K562 (cell line): Measurements from ENCODE around the gene PIK3C2G. TPM values are rescaled to one million over a fixed set of nuclear protein-coding genes. Genes with fewer than 3 reads are reported as not detected.

Experiments
- ATAC-seq: fragments of 200-7000 bp; cut with Tn5 transposase; 3 replicates; pipeline ENCODE4 v1.9.1; 2020; ENCODE audit warnings: moderate library complexity
- BruUV-seq: library from RNA; stranded (reverse); fragments of 400-500 nt; replicated peaks from 2 replicates; lab custom pipeline; 2021; lab: Mats Ljungman, UMichigan
- CTCF ChIA-PET: fragments of 300-600 bp; formaldehyde crosslinking; extraction: SDS; loops from one replicate; lab custom pipeline; 2021; ENCODE audit warnings: low intra/inter-chr PET ratio; lab: Yijun Ruan, JAX
- POLR2A ChIA-PET: fragments of 300-600, 350-650 bp; sonication (Branson Sonifier 250); formaldehyde crosslinking; extraction: SDS; loops from one replicate; lab custom pipeline; 2021; ENCODE audit warnings: antibody characterized with exemption, inconsistent platforms; lab: Yijun Ruan, JAX
- DNase-seq, 4 experiments: peaks; one replicate each; pipeline versions ENCODE4 v3.0.0 to v3.0.0-alpha.2; 2011 to 2018; ENCODE audit warnings: low spot score in 3 of 4, mixed read lengths in 3 of 4; ENCODE audit errors: extremely low read depth in 1 of 4
- FAIRE-seq: peaks from 2 replicates; lab custom pipeline; 2011; peaks lifted over from hg19 to GRCh38; lab: Jason Lieb, UNC
- H2AFZ ChIP-seq: 2 replicates; pipeline ENCODE4 v1.6.0; 2011; ENCODE audit warnings: low read depth, low read length, control low read depth, inconsistent platforms
- H3K27ac ChIP-seq: fragments of 200-600 bp; 3 replicates; pipeline ENCODE4 v1.8.0; 2011; ENCODE audit warnings: low read depth, mild to moderate bottlenecking, control low read depth, inconsistent platforms, low read length, moderate library complexity, mixed read lengths; ENCODE audit errors: extremely low read depth
- H3K27me3 ChIP-seq, 2 experiments: fragments of 300-600 bp in 1 of 2; 2 replicates in 1 of 2; 3 replicates in 1 of 2; pipeline versions ENCODE4 v1.6.0 to v1.8.0; 2011; ENCODE audit warnings: inconsistent platforms in 2 of 2, low read length in 2 of 2, mild to moderate bottlenecking in 1 of 2, mixed read lengths in 1 of 2, moderate library complexity in 1 of 2; ENCODE audit not compliant: control insufficient read depth in 2 of 2, insufficient read depth in 2 of 2
- H3K36me3 ChIP-seq: fragments of 300-600 bp; 3 replicates; pipeline ENCODE4 v1.8.0; 2011; ENCODE audit warnings: mild to moderate bottlenecking, low read length, inconsistent platforms; ENCODE audit not compliant: control insufficient read depth, insufficient read depth
- H3K4me1 ChIP-seq, 2 experiments: fragments of 200-600 bp in 1 of 2; replicated peaks in 1 of 2; 2 replicates in 1 of 2; 3 replicates in 1 of 2; pipeline versions ENCODE4 v1.5.1 to v1.8.0; 2011; ENCODE audit warnings: inconsistent platforms in 2 of 2, low read length in 2 of 2, mild to moderate bottlenecking in 1 of 2, mixed read lengths in 1 of 2, moderate library complexity in 1 of 2; ENCODE audit not compliant: control insufficient read depth in 2 of 2, insufficient read depth in 2 of 2
- H3K4me2 ChIP-seq: 2 replicates; pipeline ENCODE4 v1.6.1; 2011; ENCODE audit warnings: low read length, control low read depth, inconsistent platforms, mixed read lengths; ENCODE audit not compliant: insufficient read depth
- H3K4me3 ChIP-seq: fragments of 200-600 bp; sonication (generic), shearing (Covaris generic); 2 replicates; pipeline ENCODE4 v1.5.1; 2016; ENCODE audit warnings: control low read depth, inconsistent platforms
- H3K79me2 ChIP-seq: fragments of 200-600 bp; 3 replicates; pipeline ENCODE4 v1.8.0; 2011; ENCODE audit warnings: low read length, inconsistent platforms; ENCODE audit not compliant: control insufficient read depth, insufficient read depth
- H3K9ac ChIP-seq, 2 experiments: 2 replicates each; pipeline versions ENCODE4 v1.6.0 to v1.6.1; 2011; ENCODE audit warnings: low read depth in 2 of 2, low read length in 2 of 2, control low read depth in 1 of 2, inconsistent platforms in 1 of 2, mild to moderate bottlenecking in 1 of 2, mixed read lengths in 1 of 2; ENCODE audit not compliant: insufficient read depth in 1 of 2
- H3K9me1 ChIP-seq: one replicate; pipeline ENCODE4 v1.6.0; 2011; ENCODE audit warnings: inconsistent platforms, mild to moderate bottlenecking, low read length, moderate library complexity; ENCODE audit not compliant: control insufficient read depth, insufficient read depth
- H3K9me3 ChIP-seq: replicated peaks from 2 replicates; pipeline ENCODE4 v1.5.1; 2011; ENCODE audit warnings: low read depth, low read length, inconsistent platforms; ENCODE audit not compliant: control insufficient read depth, insufficient read depth
- H4K20me1 ChIP-seq: replicated peaks from 2 replicates; pipeline ENCODE4 v1.6.1; 2011; ENCODE audit warnings: low read length, inconsistent platforms, mixed read lengths; ENCODE audit not compliant: control insufficient read depth, insufficient read depth
- CHD1 ChIP-seq: fragments of 200-600 bp; sonication (generic); IDR thresholded peaks from one replicate; pipeline ENCODE4 v1.6.1; 2012; ENCODE audit warnings: mild to moderate bottlenecking, moderate library complexity, low read length, inconsistent platforms
- CSDE1 ChIP-seq, 2 experiments: fragments of 450-650 bp; IDR thresholded peaks; 2 replicates each; pipeline ENCODE4 v1.6.1; 2016; ENCODE audit warnings: mild to moderate bottlenecking in 1 of 2
- DNMT1 ChIP-seq: fragments of 450-650 bp; IDR thresholded peaks from 2 replicates; pipeline ENCODE4 v1.6.1; 2016; ENCODE audit warnings: antibody characterized with exemption, mild to moderate bottlenecking
- GABPB2 ChIP-seq: fragments of 250-450 bp; sonication (Bioruptor Pico); conservative IDR thresholded peaks from 2 replicates; pipeline ENCODE4 v1.5.1; 2021; ENCODE audit warnings: mild to moderate bottlenecking
- NFYB ChIP-seq: IDR thresholded peaks from 2 replicates; pipeline ENCODE4 v1.6.1; 2011; ENCODE audit warnings: mild to moderate bottlenecking, moderate library complexity; ENCODE audit not compliant: insufficient read length; ENCODE audit errors: extremely low read depth
- NR2C2 ChIP-seq, 2 experiments: fragments of 200-800 bp in 1 of 2; sonication (Bioruptor generic) in 1 of 2; sonication (generic) in 1 of 2; formaldehyde crosslinking in 1 of 2; IDR thresholded peaks; 2 replicates each; pipeline versions ENCODE4 v1.6.1 to v1.8.0; 2016 to 2022; ENCODE audit warnings: mild to moderate bottlenecking in 1 of 2, missing compliant biosample characterization in 1 of 2, missing genetic modification characterization in 1 of 2, missing genetic modification reagents in 1 of 2
- SMC3 ChIP-seq: conservative IDR thresholded peaks from 2 replicates; pipeline ENCODE4 v1.6.1; 2011; ENCODE audit warnings: low read depth, low read length, improper control_type of control experiment; ENCODE audit not compliant: insufficient read depth
- SRSF7 ChIP-seq: fragments of 200-400 bp; formaldehyde crosslinking; optimal IDR thresholded peaks from 2 replicates; pipeline ENCODE3; 2017; ENCODE audit warnings: mild to moderate bottlenecking, low read depth, low read length
- USF1 ChIP-seq: sonication (generic); formaldehyde crosslinking; IDR thresholded peaks from 2 replicates; pipeline ENCODE4 v1.9.0; 2022; ENCODE audit warnings: mild to moderate bottlenecking, missing genetic modification reagents
- ZNF197 ChIP-seq: fragments of 200-800 bp; sonication (Bioruptor generic); IDR thresholded peaks from 2 replicates; pipeline ENCODE4 v1.6.1; 2016; ENCODE audit warnings: low read depth, missing genetic modification characterization, missing compliant biosample characterization
- WGBS: fragments of 100-300 bp; shearing (Covaris generic); methylation state at CpG from one replicate; pipeline ENCODE4 v1.1.6; 2016; ENCODE audit warnings: low coverage, mixed read lengths; ENCODE audit not compliant: insufficient coverage; ENCODE audit errors: missing lambda C conversion rate; 5-methylcytosine and 5-hydroxymethylcytosine counted together
- in situ Hi-C: fragments of 300-500 bp; cut with MboI; formaldehyde crosslinking; loops from 4 replicates; pipeline ENCODE4 v1.15.0; 2018; ENCODE audit warnings: inconsistent platforms, mixed read lengths
- intact Hi-C: fragments of 100-400 bp; cut with micrococcal nuclease; formaldehyde crosslinking; loops from 2 replicates; pipeline ENCODE4 v1.14.2; 2022
- polyA plus RNA-seq, 8 experiments: library from polyadenylated mRNA; depleted of rRNA in 4 of 8; stranded (reverse) in 5 of 8; unstranded in 3 of 8; fragments of >200 nt; fragmentation: Nextera tagmentation in 2 of 8; fragmentation: Illumina TruSeq in 1 of 8; extraction: Ambion mirVana in 2 of 8; extraction: Trizol in 1 of 8; gene quantifications; 2 replicates each; pipeline versions ENCODE4 v1.2.1 to v1.2.3, GENCODE V29; 2011 to 2014; ENCODE audit warnings: inconsistent platforms in 1 of 8, missing spikeins in 1 of 8
- total RNA-seq, 7 experiments: library from RNA; depleted of rRNA in 6 of 7; stranded (reverse); fragments of >200 nt in 6 of 7; fragmentation: Illumina TruSeq in 2 of 7; extraction: Trizol in 2 of 7; gene quantifications; 2 replicates each; pipeline versions ENCODE4 v1.2.1 to v1.2.3, GENCODE V29; 2011 to 2021; ENCODE audit warnings: low replicate concordance in 1 of 7
- TF ChIP-seq, protein P1 (sequence below): fragments of 250-450 bp; sonication (Bioruptor Pico); IDR thresholded peaks from 2 replicates; pipeline ENCODE4 v1.5.0; 2020; ENCODE audit warnings: mild to moderate bottlenecking, borderline replicate concordance

Gene PIK3C2G
- total and polyA plus RNA-seq, 9 of the 15 experiments (the other 6 are each of a cell fraction or from before 2014, with no cell fraction given), result not detected

GRCh38 chr12:18578191-18578590 is 316.9 kb downstream of the PIK3C2G start:
- FAIRE-seq (no peak), DNase-seq (no peak), ATAC-seq (no peak)
- in situ Hi-C loops, result no loop called here
- H3K9ac ChIP-seq, result no peak overlapping the region
- H3K36me3 ChIP-seq, result no peaks in the 10 kb centered on the region
- BruUV-seq, result no TSS peak
- H3K27me3 ChIP-seq, result no peaks in the 10 kb centered on the region
- TF ChIP-seq GABPB2 (CRISPR knock-in tag), result no peak
- TF ChIP-seq ZNF197, result no peak
- TF ChIP-seq NFYB, result no peak
- no peak for TF ChIP-seq NR2C2 (CRISPR knock-in tag; IDR thresholded peaks at IDR 0.05)
- no peak for TF ChIP-seq NR2C2 (tag; IDR thresholded peaks at IDR 0.05)
- no peak for TF ChIP-seq SMC3
- TF ChIP-seq CHD1, result no peak
- TF ChIP-seq, protein P1, sequence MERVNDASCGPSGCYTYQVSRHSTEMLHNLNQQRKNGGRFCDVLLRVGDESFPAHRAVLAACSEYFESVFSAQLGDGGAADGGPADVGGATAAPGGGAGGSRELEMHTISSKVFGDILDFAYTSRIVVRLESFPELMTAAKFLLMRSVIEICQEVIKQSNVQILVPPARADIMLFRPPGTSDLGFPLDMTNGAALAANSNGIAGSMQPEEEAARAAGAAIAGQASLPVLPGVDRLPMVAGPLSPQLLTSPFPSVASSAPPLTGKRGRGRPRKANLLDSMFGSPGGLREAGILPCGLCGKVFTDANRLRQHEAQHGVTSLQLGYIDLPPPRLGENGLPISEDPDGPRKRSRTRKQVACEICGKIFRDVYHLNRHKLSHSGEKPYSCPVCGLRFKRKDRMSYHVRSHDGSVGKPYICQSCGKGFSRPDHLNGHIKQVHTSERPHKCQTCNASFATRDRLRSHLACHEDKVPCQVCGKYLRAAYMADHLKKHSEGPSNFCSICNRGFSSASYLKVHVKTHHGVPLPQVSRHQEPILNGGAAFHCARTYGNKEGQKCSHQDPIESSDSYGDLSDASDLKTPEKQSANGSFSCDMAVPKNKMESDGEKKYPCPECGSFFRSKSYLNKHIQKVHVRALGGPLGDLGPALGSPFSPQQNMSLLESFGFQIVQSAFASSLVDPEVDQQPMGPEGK (CRISPR knock-in tag), result no peak
- TF ChIP-seq CSDE1 (IDR thresholded peaks at IDR 0.05), result no peak
- TF ChIP-seq DNMT1, result no peak
- TF ChIP-seq SRSF7, result no peak
- TF ChIP-seq USF1 (CRISPR knock-in tag), result no peak
- H3K4me3 ChIP-seq, result no peak overlapping the region
- no peaks in the 10 kb centered on the region; a peak in 1 of 5 replicates for H3K4me1 ChIP-seq
- no peaks in the 10 kb centered on the region for H3K79me2 ChIP-seq
- H4K20me1 ChIP-seq, result no peaks in the 10 kb centered on the region
- no peaks in the 10 kb centered on the region for H3K9me1 ChIP-seq
- WGBS, result 13% methylated on average over 1 of the region's 1 CpG
- ChIA-PET CTCF (no interaction called here), POLR2A (no interaction called here)
- no peak overlapping the region for H2AFZ ChIP-seq
- intact Hi-C loops, result no loop called here
- H3K27ac ChIP-seq, result no peak overlapping the region
- H3K9me3 ChIP-seq, result no peaks in the 10 kb centered on the region
- H3K4me2 ChIP-seq, result no peak overlapping the region
